Measurements from ENCODE around the gene SULT1C2.

The SULT1C2 gene

GRCh38 chr2:108297436-108298141, 8.9 kb downstream of the SULT1C2 start:
- no peak for DNase-seq

GRCh38 chr2:108301558-108301957, 12.9 kb downstream of the SULT1C2 start:
- DNase-seq = peak in 1 of 2 experiments; percentile 18

GRCh38 chr2:108304975-108305374, 16.3 kb downstream of the SULT1C2 start:
- no peak for DNase-seq

- DNase-seq = no peak
Observed at GRCh38 chr2:108305901-108306300, 17.2 kb downstream of the SULT1C2 start.

GRCh38 chr2:108309903-108310302, 21.2 kb downstream of the SULT1C2 start:
- no peak for DNase-seq

- DNase-seq = no peak
Observed at GRCh38 chr2:108314586-108315296, 26.0 kb downstream of the SULT1C2 start.

- DNase-seq = no peak
Observed at GRCh38 chr2:108315444-108315934, 26.8 kb downstream of the SULT1C2 start.

GRCh38 chr2:108316033-108316432, 27.3 kb downstream of the SULT1C2 start:
- DNase-seq = no peak

- no peak for DNase-seq
Observed at GRCh38 chr2:108316461-108317258, 28.0 kb downstream of the SULT1C2 start.

- no peak for DNase-seq
Observed at GRCh38 chr2:108320326-108320922, 31.7 kb downstream of the SULT1C2 start.

- no peak for DNase-seq
Observed at GRCh38 chr2:108323619-108324018, 34.9 kb downstream of the SULT1C2 start.

GRCh38 chr2:108324531-108325255, 36.0 kb downstream of the SULT1C2 start:
- DNase-seq = no peak

GRCh38 chr2:108325756-108326155, 37.1 kb downstream of the SULT1C2 start:
- DNase-seq = no peak

- no peak for DNase-seq
Observed at GRCh38 chr2:108329771-108330170, 41.1 kb downstream of the SULT1C2 start.

- no peak for DNase-seq
Observed at GRCh38 chr2:108330979-108331378, 42.3 kb downstream of the SULT1C2 start.

GRCh38 chr2:108345951-108346350, 57.3 kb downstream of the SULT1C2 start:
- no peak for DNase-seq

GRCh38 chr2:108346827-108347226, 58.1 kb downstream of the SULT1C2 start:
- no peak for DNase-seq

- DNase-seq = no peak
Observed at GRCh38 chr2:108347786-108348185, 59.1 kb downstream of the SULT1C2 start.

- DNase-seq = no peak
Observed at GRCh38 chr2:108348816-108349570, 60.3 kb downstream of the SULT1C2 start.

GRCh38 chr2:108349571-108349928, 60.9 kb downstream of the SULT1C2 start:
- DNase-seq = no peak

- no peak for DNase-seq
Observed at GRCh38 chr2:108351889-108352288, 63.2 kb downstream of the SULT1C2 start.

GRCh38 chr2:108354136-108354535, 65.4 kb downstream of the SULT1C2 start:
- DNase-seq = no peak
